Panc1 (cell line): ENCODE measurements around the gene SLC23A3. TPM values are rescaled to one million over a fixed set of nuclear protein-coding genes. Genes with fewer than 3 reads are reported as not detected.
A peak's percentile ranks its signal among the peaks of the same experiment; 100 is the strongest.

Experiments used
- ATAC-seq: fragments of 200-7000 bp; cut with Tn5 transposase; 2 replicates; pipeline ENCODE4 v1.9.1; 2020; ENCODE audit warnings: mild to moderate bottlenecking, moderate library complexity
- BruUV-seq: library from RNA; stranded (reverse); fragments of 400-500 nt; replicated peaks from 2 replicates; lab custom pipeline; 2021; lab: Mats Ljungman, UMichigan
- CTCF ChIA-PET: fragments of 300-600 bp; sonication (Branson Sonifier 250); formaldehyde crosslinking; loops from one replicate; lab custom pipeline; 2022; ENCODE audit warnings: antibody characterized with exemption; lab: Charles Lee
- POLR2A ChIA-PET: fragments of 300-600 bp; sonication (Branson Sonifier 250); formaldehyde crosslinking; loops from one replicate; lab custom pipeline; 2022; ENCODE audit warnings: antibody characterized with exemption; lab: Charles Lee
- DNase-seq: peaks from one replicate; pipeline ENCODE4 v3.0.0-alpha.2; 2010; ENCODE audit warnings: low read depth, low spot score
- H3K27ac ChIP-seq: 2 replicates; pipeline ENCODE4 v1.5.1; 2011; ENCODE audit warnings: mild to moderate bottlenecking, low read length, inconsistent platforms
- H3K27me3 ChIP-seq: fragments of 200-500 bp; sonication (Bioruptor generic); 2 replicates; pipeline ENCODE4 v1.6.0; 2014; ENCODE audit warnings: low read length, inconsistent platforms; ENCODE audit not compliant: control insufficient read depth, insufficient read depth
- H3K36me3 ChIP-seq: fragments of 200-500 bp; sonication (Bioruptor generic); 2 replicates; pipeline ENCODE4 v1.5.1; 2014; ENCODE audit warnings: inconsistent platforms, mild to moderate bottlenecking, low read length, moderate library complexity; ENCODE audit not compliant: control insufficient read depth, insufficient read depth
- H3K4me1 ChIP-seq: 2 replicates; pipeline ENCODE4 v1.5.1; 2011; ENCODE audit warnings: inconsistent platforms, mild to moderate bottlenecking, low read length, moderate library complexity; ENCODE audit not compliant: control insufficient read depth, insufficient read depth
- H3K4me3 ChIP-seq, 2 experiments: 2 replicates each; pipeline ENCODE4 v1.5.1; 2011 to 2012; ENCODE audit warnings: low read depth in 2 of 2, low read length in 2 of 2, mild to moderate bottlenecking in 2 of 2, inconsistent platforms in 1 of 2, moderate library complexity in 1 of 2
- H3K9me3 ChIP-seq: fragments of 200-500 bp; sonication (Bioruptor generic); 2 replicates; pipeline ENCODE4 v1.5.1; 2014; ENCODE audit warnings: low read depth, mild to moderate bottlenecking, inconsistent platforms, low read length, moderate library complexity; ENCODE audit not compliant: control insufficient read depth, insufficient read depth
- POLR2AphosphoS5 ChIP-seq: IDR thresholded peaks from 2 replicates; pipeline ENCODE4 v1.6.1; 2012; ENCODE audit warnings: mild to moderate bottlenecking, low read depth, low read length, moderate library complexity
- REST ChIP-seq, 2 experiments: IDR thresholded peaks; 2 replicates each; pipeline ENCODE4 v1.6.1; 2011 to 2012; ENCODE audit warnings: low read depth in 2 of 2, control low read depth in 1 of 2, low read length in 1 of 2, mild to moderate bottlenecking in 1 of 2, moderate library complexity in 1 of 2; ENCODE audit not compliant: insufficient read depth in 1 of 2
- SIN3A ChIP-seq: IDR thresholded peaks from 2 replicates; pipeline ENCODE4 v1.6.1; 2012; ENCODE audit warnings: low read depth, mild to moderate bottlenecking, low read length, moderate library complexity, borderline replicate concordance; ENCODE audit not compliant: insufficient read depth
- TCF7L2 ChIP-seq: IDR thresholded peaks from 2 replicates; pipeline ENCODE4 v1.6.1; 2011; ENCODE audit warnings: mild to moderate bottlenecking, low read depth, low read length, inconsistent platforms
- in situ Hi-C: cut with HindIII; loops from 2 replicates; pipeline ENCODE4 v1.10.0; 2016; ENCODE audit warnings: low sequenced_read_pairs, low pct_unique_long_range_greater_than_20kb
- intact Hi-C: fragments of 100-400 bp; cut with micrococcal nuclease; formaldehyde crosslinking; loops from one replicate; pipeline ENCODE4 v1.10.0; 2022; ENCODE audit not compliant: unreplicated experiment
- total RNA-seq: library from RNA; stranded (reverse); gene quantifications from one replicate; pipeline ENCODE4 v1.2.1, GENCODE V29; 2021; ENCODE audit not compliant: unreplicated experiment
- TF ChIP-seq, protein P1 (sequence below): fragments of 450-650 bp; IDR thresholded peaks from 2 replicates; pipeline ENCODE4 v1.5.1; 2017; ENCODE audit warnings: mild to moderate bottlenecking

The SLC23A3 gene
- total RNA-seq, 1 experiment from 2014 or later: 3.3 TPM

- POLR2A ChIA-PET: no interaction called here
- ATAC-seq: no peak; the same call in 1 of the 2 replicates
- in situ Hi-C loops: no loop called here
- Histone ChIP-seq H3K36me3 (no peaks in the 10 kb centered on the region), H3K4me1 (peaks cover 5% of the 10 kb centered on the region), H3K4me3 (peak overlapping the region; percentile 61 to 77), H3K27ac (peak overlapping the region; percentile 84), H3K27me3 (no peaks in the 10 kb centered on the region), H3K9me3 (no peaks in the 10 kb centered on the region)
- DNase-seq: no peak
- CTCF ChIA-PET: no interaction called here
- no TSS peak for BruUV-seq
- TF ChIP-seq POLR2AphosphoS5 (no peak), TCF7L2 (no peak), SIN3A (no peak), REST (IDR thresholded peaks at IDR 0.05; ENCODE audit: insufficient read depth in 1 of 2, low read depth in 2 of 2, low read length in 1 of 2) (no peak)
- TF ChIP-seq, protein P1, sequence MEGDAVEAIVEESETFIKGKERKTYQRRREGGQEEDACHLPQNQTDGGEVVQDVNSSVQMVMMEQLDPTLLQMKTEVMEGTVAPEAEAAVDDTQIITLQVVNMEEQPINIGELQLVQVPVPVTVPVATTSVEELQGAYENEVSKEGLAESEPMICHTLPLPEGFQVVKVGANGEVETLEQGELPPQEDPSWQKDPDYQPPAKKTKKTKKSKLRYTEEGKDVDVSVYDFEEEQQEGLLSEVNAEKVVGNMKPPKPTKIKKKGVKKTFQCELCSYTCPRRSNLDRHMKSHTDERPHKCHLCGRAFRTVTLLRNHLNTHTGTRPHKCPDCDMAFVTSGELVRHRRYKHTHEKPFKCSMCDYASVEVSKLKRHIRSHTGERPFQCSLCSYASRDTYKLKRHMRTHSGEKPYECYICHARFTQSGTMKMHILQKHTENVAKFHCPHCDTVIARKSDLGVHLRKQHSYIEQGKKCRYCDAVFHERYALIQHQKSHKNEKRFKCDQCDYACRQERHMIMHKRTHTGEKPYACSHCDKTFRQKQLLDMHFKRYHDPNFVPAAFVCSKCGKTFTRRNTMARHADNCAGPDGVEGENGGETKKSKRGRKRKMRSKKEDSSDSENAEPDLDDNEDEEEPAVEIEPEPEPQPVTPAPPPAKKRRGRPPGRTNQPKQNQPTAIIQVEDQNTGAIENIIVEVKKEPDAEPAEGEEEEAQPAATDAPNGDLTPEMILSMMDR: no peak
- intact Hi-C loops: loop anchor here (2.0 to 10.0 kb wide), 2 partner anchors 54 to 134 kb away; partner anchors contain the start of gene ABCB6
Measured at GRCh38 chr2:219161097-219161496, 8.7 kb downstream of the SLC23A3 start.

DNA sequence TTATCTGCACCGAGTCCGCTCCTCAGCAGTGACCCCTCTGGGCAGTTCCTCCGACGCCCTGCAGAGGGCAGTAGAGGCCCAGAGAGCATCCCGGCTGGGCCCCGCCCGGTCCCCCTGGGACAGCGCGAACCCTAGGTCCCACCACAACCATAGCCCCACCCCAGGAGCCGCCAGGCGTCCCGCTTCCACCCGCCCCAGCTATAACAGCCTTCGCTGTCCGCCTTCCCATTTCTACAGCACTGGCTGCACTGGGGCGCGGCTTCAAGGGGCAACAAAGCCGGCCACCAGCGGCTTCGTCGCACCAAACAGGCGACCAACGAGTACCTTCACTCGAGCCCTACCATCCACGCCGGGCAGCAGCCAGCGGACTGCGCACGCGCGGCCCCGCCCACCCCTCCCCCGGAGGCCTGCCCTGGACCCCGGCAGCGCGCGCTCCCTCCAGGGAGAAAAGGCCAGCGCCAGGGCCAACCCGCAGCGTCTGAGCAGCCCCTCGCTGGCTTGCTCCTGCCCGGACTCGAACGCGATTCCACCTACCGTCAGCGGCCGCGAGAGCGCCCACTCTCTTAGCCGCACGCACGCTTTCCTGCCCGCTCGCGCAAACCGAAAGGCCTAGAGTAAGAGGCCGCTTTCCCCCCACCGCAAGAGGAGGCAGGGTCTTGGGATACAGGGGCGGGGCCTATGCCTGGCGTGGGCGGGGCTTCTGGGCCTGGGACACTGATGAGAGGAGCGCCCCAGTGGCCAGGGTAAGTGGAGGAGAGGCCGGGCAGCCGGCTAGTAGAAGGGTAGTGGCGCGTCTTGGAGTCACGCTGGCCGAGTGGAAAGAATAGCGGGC, 9.4 kb downstream of the SLC23A3 start, which contains the start of gene NHEJ1:
TSS of gene NHEJ1 (minus strand) at position 630 of the 832 bp plus-strand sequence. CDS start 2,453 bp downstream, outside the sequence.
- TF ChIP-seq, protein P1: peak; percentile 98
- TF ChIP-seq REST (IDR thresholded peaks at IDR 0.05; ENCODE audit: insufficient read depth in 1 of 2, low read depth in 2 of 2, low read length in 1 of 2) (peak in 1 of 2 experiments; percentile 11; a peak in 1 of 4 replicates), POLR2AphosphoS5 (peak; percentile 89), TCF7L2 (no peak), SIN3A (peak; percentile 71; the same call in 1 of the 2 replicates)
- Histone ChIP-seq H3K4me1 (peaks cover 5% of the 10 kb centered on the region), H3K9me3 (no peaks in the 10 kb centered on the region), H3K36me3 (no peaks in the 10 kb centered on the region), H3K27me3 (no peaks in the 10 kb centered on the region), H3K27ac (peak within 1 kb of the TSS; percentile 84), H3K4me3 (peak within 1 kb of the TSS; percentile 61 to 77)
- ATAC-seq (peak; percentile 97), DNase-seq (peak; percentile 75)
- CTCF ChIA-PET: no interaction called here
- POLR2A ChIA-PET: no interaction called here
- BruUV-seq: no TSS peak
- in situ Hi-C loops: no loop called here
- intact Hi-C loops: loop anchor here (2.0 to 10.0 kb wide), 2 partner anchors 54 to 134 kb away; partner anchors contain the start of gene ABCB6
